ENCODE measurements around the gene FCMR. TPM values are rescaled to one million over a fixed set of nuclear protein-coding genes. Genes with fewer than 3 reads are reported as not detected.

Gene FCMR
- not detected in 2 replicates for total RNA-seq (2014; rRNA removed)
- 0.16 TPM for polyA plus RNA-seq (2012)

GRCh38 chr1:206921772-206922265 is at the start of gene FCMR:
FCMR (minus strand) TSS chr1:206921941; CDS start chr1:206921854, 87 bp downstream.
- no peak for DNase-seq (ENCODE audit: low read depth)

GRCh38 chr1:206971029-206971655 is 49.4 kb upstream of the FCMR start:
- DNase-seq (ENCODE audit: low read depth): no peak

DNA sequence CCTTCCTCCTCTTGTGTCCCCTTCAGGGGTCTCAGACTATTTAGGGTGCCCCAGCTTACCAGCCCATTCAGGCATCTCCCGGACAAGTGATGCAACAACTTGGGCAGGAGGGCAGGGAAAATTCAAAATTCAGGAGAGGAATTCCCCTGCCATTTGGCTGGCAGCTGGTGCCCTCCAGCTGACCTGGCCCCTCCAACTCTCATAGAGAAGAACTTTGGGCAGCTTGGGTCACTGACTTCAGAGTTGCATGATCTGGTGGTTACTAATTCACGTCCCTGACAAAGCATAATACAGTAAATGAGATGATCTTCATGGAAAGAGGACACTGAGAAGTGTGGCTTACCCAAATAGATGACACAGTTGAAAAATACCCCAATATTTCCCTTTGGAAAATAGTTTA is 48.7 kb upstream of the FCMR start, which contains the start of gene FCAMR:
Gene FCAMR, minus strand, starts transcription at position 15 of the 400 bp plus-strand sequence. CDS start 335 bp downstream, outside the sequence.
- peak; percentile 19 for DNase-seq (ENCODE audit: low read depth)

- no peak for DNase-seq (ENCODE audit: low read depth)
Observed at GRCh38 chr1:206969090-206969489, 47.3 kb upstream of the FCMR start.

GRCh38 chr1:206967096-206967849 is 45.5 kb upstream of the FCMR start:
- peak; percentile 5 for DNase-seq (ENCODE audit: low read depth)

DNA sequence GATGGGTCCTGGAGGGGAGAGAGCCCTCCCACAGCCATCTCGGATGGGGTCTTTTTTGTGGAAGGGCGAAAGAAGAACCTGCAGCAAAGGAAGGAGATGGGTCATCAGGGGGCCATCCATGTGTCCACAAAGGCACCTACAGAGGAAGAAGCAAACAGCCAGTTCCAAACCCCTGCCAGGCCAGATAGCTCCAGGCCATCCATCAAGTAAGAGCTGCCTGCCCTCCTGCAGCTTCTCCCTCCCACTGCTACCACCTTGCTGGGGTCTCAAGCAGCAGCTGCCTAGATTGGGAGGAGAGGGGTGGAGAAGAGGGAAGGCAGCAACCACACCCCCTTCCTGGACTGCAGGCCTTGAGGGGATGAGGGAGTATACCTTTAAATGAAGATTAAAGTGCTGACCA is 44.0 kb upstream of the FCMR start:
- DNase-seq (ENCODE audit: low read depth): no peak

DNA sequence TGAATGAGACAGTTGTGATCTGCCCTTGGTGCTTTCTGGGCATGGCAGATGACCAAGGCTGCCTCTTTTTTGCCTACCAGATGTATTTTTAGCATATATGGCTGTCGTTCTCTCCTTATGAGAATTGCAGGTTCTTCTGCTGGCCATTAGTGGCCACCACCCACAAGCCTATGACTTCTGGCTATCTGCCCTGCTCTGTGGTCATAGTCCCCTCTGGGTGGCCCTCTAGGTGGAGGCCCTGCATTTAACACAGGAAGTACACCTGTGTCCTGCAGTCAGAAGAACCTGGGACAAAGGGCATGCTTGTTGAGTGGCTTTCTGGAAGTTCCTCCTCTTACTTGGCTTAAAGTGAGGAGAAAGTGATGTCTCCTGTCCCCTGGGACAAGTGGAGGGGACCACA is 42.0 kb upstream of the FCMR start:
- no peak for DNase-seq (ENCODE audit: low read depth)

DNA sequence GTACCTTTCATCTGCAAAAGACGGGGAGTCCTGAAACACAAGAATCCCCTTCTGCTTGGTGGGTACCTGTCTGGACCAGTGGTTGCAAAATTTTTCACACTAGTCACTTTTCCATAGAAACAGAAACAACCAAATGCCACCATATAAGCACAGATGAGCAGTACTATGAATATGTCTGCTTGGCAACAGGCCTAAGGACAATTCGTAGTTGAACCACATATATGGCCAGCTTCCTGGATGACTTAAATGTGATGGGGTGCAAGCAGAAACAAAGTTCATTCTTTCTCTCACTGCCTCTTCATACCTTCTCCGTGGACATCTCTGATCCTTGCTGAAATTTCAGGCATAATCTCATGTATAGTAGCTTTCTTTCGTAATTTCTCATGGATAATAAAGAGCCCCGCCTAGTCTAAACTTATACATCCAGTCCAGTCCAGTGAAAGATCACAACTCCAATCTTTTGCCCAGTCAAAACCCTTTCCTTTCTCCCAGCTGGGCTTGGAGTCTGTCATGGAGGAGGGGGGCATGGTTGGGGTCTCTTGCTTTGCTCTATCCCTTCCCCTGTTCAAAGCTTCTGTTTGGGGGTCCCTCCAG is 41.5 kb upstream of the FCMR start:
- DNase-seq (ENCODE audit: low read depth): no peak

- DNase-seq (ENCODE audit: low read depth): no peak
Observed at GRCh38 chr1:206962272-206962671, 40.5 kb upstream of the FCMR start.

GRCh38 chr1:206961668-206962067 is 39.9 kb upstream of the FCMR start:
- DNase-seq (ENCODE audit: low read depth): no peak

- DNase-seq (ENCODE audit: low read depth): no peak
Observed at GRCh38 chr1:206960676-206961386, 39.1 kb upstream of the FCMR start.

GRCh38 chr1:206958144-206958543 is 36.4 kb upstream of the FCMR start:
- no peak for DNase-seq (ENCODE audit: low read depth)

- DNase-seq (ENCODE audit: low read depth): no peak
Observed at GRCh38 chr1:206957639-206958038, 35.9 kb upstream of the FCMR start.

DNA sequence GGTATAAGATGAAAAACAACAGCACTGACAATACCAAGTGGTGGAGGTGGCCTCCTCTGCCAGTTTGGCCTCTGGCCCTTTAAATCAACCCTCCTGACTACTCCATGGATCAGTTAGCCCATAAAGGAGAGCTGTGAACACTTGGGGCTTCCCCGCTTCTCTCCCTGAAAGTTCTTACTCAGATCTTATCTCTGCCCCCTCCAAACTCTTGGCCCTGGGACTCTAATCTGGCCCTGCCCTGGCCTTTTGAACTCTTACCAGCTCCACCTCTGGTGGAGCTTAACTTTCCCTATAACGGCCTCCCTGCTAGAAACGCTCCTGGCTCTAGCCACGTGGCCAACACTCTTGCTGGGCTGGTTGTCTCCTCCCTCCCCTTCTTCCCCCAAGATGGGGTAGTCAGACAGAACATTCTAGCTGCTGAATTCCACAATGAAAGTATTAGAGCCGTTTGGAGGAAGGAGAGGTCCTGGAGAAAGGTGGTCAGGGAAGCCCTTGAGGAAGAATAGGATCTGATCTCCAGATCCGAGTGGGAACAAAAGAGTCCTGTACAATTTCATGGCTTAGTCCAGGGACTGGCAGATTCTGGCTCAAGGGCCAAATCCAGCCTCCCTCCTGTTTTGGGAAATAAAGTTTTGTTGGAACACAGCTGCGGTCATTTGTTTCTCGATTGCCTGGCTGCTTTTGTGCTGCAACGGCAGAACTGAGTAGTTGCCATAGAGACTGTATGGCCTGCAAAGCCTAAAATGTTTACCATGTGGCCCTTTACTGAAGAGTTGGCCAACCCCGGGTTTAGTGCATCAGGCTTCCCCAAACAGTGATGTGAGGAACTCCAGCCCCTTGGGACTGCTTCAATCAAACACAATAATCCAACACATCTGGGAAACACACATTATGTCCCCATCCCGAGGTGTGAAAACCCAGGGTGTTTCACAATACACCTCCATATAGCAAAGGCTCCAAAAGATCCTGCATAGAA is 34.0 kb upstream of the FCMR start:
- DNase-seq (ENCODE audit: low read depth): no peak

DNA sequence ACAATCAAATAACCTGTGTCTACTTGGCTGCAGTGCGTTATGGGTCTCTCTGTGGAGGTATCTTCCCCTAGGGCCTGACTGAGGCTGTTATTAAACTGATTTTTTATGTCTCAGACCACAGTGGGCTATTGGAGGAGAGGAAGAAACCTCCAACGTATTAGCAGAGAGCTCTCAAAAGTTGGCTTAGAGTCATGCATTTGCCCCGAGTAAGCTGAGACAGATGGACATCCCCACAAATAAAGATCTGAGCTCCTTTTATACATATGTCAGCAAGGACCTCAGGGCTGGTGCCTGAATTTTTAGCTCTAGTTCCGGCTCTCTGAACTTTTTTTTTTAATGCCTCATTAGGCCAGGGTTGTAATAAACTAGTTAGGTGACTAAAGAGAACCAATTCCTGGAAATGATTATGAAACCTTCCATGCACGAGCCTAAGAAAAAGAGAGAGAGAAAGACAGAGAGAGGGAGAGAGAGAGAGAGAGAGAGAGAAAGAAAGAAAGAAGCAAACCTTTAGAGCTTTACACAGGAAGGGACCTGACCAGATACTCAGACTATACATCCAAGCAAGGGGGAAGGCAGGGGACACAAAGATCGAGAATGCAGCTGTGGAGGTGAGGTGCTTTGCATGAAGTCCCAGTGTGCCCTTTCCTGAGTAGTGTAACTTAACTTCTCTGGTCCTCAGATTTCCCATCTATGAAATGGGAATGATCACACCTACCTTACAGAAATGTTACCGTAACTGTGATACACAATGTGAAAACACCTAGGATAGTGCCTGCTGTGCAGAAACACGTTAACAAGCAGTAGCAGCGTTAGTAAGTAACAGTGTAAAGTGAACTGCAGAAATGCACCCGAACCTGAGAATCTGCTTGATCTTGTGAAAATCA is 33.0 kb upstream of the FCMR start:
- no peak for DNase-seq (ENCODE audit: low read depth)

- no peak for DNase-seq (ENCODE audit: low read depth)
Observed at GRCh38 chr1:206953626-206954025, 31.9 kb upstream of the FCMR start.

GRCh38 chr1:206953126-206953525 is 31.4 kb upstream of the FCMR start:
- DNase-seq (ENCODE audit: low read depth): no peak

DNA sequence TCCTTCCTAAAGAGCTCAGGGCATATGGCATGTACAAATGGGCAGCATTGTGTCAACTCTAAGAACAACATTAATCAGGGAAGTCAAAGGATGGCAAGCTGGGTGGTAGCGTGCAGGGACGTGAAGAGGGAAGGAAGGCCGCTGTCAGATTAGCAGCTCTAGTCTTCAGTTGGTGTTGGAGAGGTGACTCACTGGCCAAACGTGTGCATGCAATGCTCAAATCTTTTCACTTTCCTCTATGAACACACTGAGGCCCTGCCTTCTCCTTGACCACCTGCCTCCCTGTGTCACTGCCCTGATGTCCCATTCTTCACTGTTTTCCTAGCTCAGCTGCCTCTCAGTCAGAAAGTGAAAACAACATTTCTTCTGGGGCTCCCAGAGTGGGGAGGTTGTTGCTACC is 30.4 kb upstream of the FCMR start:
- peak; percentile 71 for DNase-seq (ENCODE audit: low read depth)

GRCh38 chr1:206951318-206952100 is 29.8 kb upstream of the FCMR start:
- no peak for DNase-seq (ENCODE audit: low read depth)
